Muscle of leg (tissue), 11 donors: Measurements from ENCODE around the gene AUTS2. TPM values are rescaled to one million over a fixed set of nuclear protein-coding genes. Genes with fewer than 3 reads are reported as not detected.

Experiments
- DNase-seq: peaks from one replicate; pipeline ENCODE4 v3.0.0; 2013
- H3K27ac ChIP-seq: one replicate; pipeline ENCODE4 v1.5.1; 2013; ENCODE audit warnings: mild to moderate bottlenecking, low read length, control low read depth
- H3K27me3 ChIP-seq: one replicate; pipeline ENCODE4 v1.6.1; 2013; ENCODE audit warnings: low read length; ENCODE audit not compliant: control insufficient read depth, insufficient read depth
- H3K36me3 ChIP-seq: one replicate; pipeline ENCODE4 v1.6.1; 2013; ENCODE audit warnings: low read length; ENCODE audit not compliant: control insufficient read depth, insufficient read depth
- H3K4me1 ChIP-seq: one replicate; pipeline ENCODE4 v1.6.1; 2013; ENCODE audit warnings: low read length; ENCODE audit not compliant: control insufficient read depth, insufficient read depth
- H3K4me3 ChIP-seq: one replicate; pipeline ENCODE4 v1.5.1; 2013; ENCODE audit warnings: low read length, control low read depth
- H3K9me3 ChIP-seq: replicated peaks from 2 replicates; pipeline ENCODE4 v1.6.1; 2013; ENCODE audit warnings: low read depth, low read length; ENCODE audit not compliant: control insufficient read depth
- WGBS: methylation state at CpG from one replicate; pipeline ENCODE4 v1.1.5; 2013; ENCODE audit warnings: missing lambda C conversion rate; ENCODE audit not compliant: insufficient coverage; 5-methylcytosine and 5-hydroxymethylcytosine counted together
- polyA plus RNA-seq, 8 donors: library from polyadenylated mRNA; unstranded; fragments of 120-200 nt; gene quantifications; one replicate each; pipeline versions ENCODE4 v1.2.1 to v1.2.3, GENCODE V29; 2013; ENCODE audit warnings: inconsistent platforms in 1 of 8, low replicate concordance in 1 of 8; ENCODE audit not compliant: insufficient read length in 8 of 8, insufficient read depth in 1 of 8
- total RNA-seq: library from RNA; stranded (reverse); fragments of 120-200 nt; gene quantifications from one replicate; pipeline ENCODE4 v1.2.4, GENCODE V29; 2013

AUTS2 gene
- total and polyA plus RNA-seq, 9 donors, result 28.6 to 92.3 (median 58.8) TPM

DNA sequence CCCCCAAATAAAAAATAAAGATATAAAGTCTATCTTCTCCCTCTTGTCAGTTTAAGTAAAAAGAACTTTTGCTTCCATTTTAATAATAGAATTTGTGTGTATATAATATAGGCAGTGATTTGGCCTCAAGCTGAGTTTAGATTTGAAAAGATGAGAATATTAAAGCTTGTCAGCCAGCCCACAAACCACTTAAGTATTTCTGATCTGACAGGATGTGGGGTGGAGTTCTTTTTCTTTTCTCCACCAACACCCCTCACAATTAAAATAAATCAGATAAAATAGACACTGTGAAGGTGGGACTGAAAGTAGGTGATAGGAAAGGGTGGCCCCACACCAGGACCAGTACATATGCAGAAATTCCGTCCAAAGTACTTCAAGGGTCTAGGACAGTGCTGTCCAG, 714.1 kb downstream of the AUTS2 start:
- Histone ChIP-seq H3K9me3 (no peaks in the 10 kb centered on the region), H3K27ac (no peak overlapping the region), H3K36me3 (no peaks in the 10 kb centered on the region), H3K27me3 (no peaks in the 10 kb centered on the region), H3K4me1 (no peaks in the 10 kb centered on the region), H3K4me3 (no peak overlapping the region)
- no peak for DNase-seq
- WGBS, result 86% methylated on average over 1 of the region's 1 CpG

DNA sequence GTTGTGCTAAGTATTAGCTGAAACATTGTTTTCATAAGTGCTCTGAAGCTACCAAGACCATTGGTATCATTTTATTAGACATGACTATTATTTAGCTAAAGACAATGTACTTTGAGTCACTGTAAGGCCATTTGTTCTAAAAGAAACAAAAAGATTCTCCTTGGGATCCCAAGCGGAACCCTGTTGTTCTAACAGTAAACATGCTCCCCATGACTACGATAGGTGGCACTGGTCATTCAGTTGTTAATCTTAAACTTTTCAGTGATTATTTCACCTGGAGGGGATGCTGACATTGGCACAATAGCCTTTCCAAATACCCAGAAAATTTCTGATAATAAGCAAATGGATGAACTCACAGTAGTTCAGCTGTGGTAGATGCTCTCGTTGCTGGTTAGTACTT, 715.0 kb downstream of the AUTS2 start:
- Histone ChIP-seq H3K27me3 (no peaks in the 10 kb centered on the region), H3K36me3 (no peaks in the 10 kb centered on the region), H3K27ac (no peak overlapping the region), H3K4me3 (no peak overlapping the region), H3K4me1 (no peaks in the 10 kb centered on the region), H3K9me3 (no peaks in the 10 kb centered on the region)
- DNase-seq, result no peak
- WGBS, result no CpG with 5 or more reads among the region's 3 CpGs

GRCh38 chr7:70313687-70314086, 715.4 kb downstream of the AUTS2 start:
- WGBS, result 80% methylated on average over 1 of the region's 10 CpGs
- H3K27ac ChIP-seq, result no peak overlapping the region
- no peak overlapping the region for H3K4me3 ChIP-seq
- H3K36me3 ChIP-seq, result no peaks in the 10 kb centered on the region
- H3K4me1 ChIP-seq, result no peaks in the 10 kb centered on the region
- no peaks in the 10 kb centered on the region for H3K9me3 ChIP-seq
- no peaks in the 10 kb centered on the region for H3K27me3 ChIP-seq
- no peak for DNase-seq

- Histone ChIP-seq H3K4me1 (no peaks in the 10 kb centered on the region), H3K36me3 (no peaks in the 10 kb centered on the region), H3K4me3 (no peak overlapping the region), H3K27me3 (no peaks in the 10 kb centered on the region), H3K27ac (no peak overlapping the region), H3K9me3 (no peaks in the 10 kb centered on the region)
- WGBS, result no CpG with 5 or more reads among the region's 2 CpGs
- no peak for DNase-seq
Measured at GRCh38 chr7:70314221-70314620, 715.9 kb downstream of the AUTS2 start.

DNA sequence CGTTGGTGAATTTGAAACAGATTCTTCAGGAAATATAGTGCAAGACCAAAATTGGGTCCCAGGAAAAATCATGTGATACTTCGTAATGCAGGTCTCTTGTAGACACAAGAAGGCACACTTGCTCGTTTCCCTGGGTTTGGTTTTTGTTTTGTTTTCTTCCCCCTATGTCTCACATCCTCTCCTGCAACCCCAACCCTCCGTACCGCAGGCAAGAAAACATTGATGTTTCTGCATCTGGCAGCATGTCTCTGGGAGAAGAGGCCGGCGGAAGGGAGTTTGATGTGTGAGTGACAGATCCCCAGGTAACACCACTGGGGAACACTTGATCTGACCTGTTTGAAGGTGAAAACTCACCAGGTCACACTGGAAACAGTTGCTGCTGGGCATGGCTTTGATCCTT, 718.5 kb downstream of the AUTS2 start:
- no peaks in the 10 kb centered on the region for H3K27me3 ChIP-seq
- no peak overlapping the region for H3K4me3 ChIP-seq
- peaks cover 2% of the 10 kb centered on the region for H3K4me1 ChIP-seq
- WGBS, result 100% methylated on average over 1 of the region's 7 CpGs
- H3K9me3 ChIP-seq, result no peaks in the 10 kb centered on the region
- no peaks in the 10 kb centered on the region for H3K36me3 ChIP-seq
- no peak overlapping the region for H3K27ac ChIP-seq
- DNase-seq, result no peak

GRCh38 chr7:70317356-70317755, 719.1 kb downstream of the AUTS2 start:
- no CpG with 5 or more reads among the region's 2 CpGs for WGBS
- Histone ChIP-seq H3K36me3 (no peaks in the 10 kb centered on the region), H3K4me1 (peaks cover 2% of the 10 kb centered on the region), H3K4me3 (no peak overlapping the region), H3K27ac (no peak overlapping the region), H3K27me3 (no peaks in the 10 kb centered on the region), H3K9me3 (no peaks in the 10 kb centered on the region)
- no peak for DNase-seq

DNA sequence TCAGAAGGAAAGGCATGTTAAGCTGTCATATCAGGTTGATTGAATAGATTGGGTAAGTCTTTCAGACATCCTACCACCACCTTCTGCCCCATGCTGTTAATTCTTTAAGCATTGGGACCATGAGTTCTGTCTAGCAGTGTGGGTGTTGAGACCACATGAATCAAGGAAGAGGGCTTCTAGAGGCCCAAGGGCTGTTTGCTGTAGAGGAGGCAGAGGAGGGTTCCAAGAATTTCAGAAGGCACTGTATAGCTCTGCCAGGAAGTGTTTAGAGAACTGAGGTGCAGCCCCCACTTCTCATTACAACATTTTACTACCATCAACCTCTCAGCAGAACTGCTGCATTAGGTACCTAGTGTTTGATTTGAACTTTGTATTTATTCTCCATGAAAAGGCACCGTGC, 720.2 kb downstream of the AUTS2 start:
- no peak overlapping the region for H3K27ac ChIP-seq
- H3K4me3 ChIP-seq, result no peak overlapping the region
- H3K36me3 ChIP-seq, result no peaks in the 10 kb centered on the region
- no CpG with 5 or more reads among the region's 1 CpG for WGBS
- H3K4me1 ChIP-seq, result peaks cover 6% of the 10 kb centered on the region
- no peak for DNase-seq
- H3K9me3 ChIP-seq, result no peaks in the 10 kb centered on the region
- H3K27me3 ChIP-seq, result no peaks in the 10 kb centered on the region

DNA sequence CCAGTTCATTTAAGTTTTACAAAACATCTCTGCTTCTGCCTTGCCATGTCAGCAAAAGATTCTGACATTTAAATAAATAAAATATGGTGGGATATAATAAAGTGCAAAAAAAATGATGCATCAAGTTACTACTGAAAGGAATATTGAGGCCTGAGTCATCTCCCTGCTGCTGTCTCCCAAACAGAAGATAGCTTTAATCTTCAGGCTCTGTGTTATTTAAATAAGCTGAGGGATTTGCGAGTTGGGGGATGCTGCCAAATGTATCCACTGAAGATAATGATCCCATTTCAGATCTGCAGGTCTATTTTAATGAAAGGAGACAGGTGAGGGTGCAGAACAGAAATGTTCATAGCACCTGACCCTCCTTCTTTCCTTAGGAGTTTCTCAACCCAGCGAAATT, 720.8 kb downstream of the AUTS2 start:
- H3K4me3 ChIP-seq, result no peak overlapping the region
- no CpG with 5 or more reads among the region's 2 CpGs for WGBS
- DNase-seq, result no peak
- H3K9me3 ChIP-seq, result no peaks in the 10 kb centered on the region
- peaks cover 6% of the 10 kb centered on the region for H3K4me1 ChIP-seq
- H3K36me3 ChIP-seq, result no peaks in the 10 kb centered on the region
- no peak overlapping the region for H3K27ac ChIP-seq
- no peaks in the 10 kb centered on the region for H3K27me3 ChIP-seq

DNA sequence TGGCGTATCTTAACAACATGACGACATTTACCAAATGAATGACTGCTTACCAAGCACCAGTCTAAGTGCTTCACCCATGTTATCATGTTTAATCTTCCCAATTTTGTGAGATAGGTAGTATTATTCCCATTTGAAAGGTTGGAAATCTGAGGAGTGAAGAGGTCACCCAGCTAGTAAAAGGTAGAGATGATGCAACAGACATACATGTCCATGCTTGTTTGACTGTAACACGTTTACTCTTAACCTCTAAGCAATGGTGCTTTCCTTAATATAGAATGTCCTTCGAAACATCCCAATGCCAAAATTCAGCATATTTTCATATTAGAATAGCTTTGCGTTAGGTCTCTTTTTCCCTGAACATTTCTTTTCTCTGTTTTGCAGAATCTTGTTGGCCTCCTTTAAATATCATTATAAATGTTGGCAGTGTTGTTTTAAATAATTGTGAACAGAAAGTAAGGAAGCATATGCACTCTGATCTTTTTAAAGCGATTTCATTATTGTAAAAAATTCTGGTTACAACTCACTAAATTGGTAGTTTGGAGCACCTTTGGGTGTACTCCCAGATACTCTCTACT, 722.8 kb downstream of the AUTS2 start:
- WGBS, result no CpG with 5 or more reads among the region's 6 CpGs
- peak; percentile 58 for DNase-seq
- no peaks in the 10 kb centered on the region for H3K9me3 ChIP-seq
- H3K27me3 ChIP-seq, result no peaks in the 10 kb centered on the region
- H3K27ac ChIP-seq, result no peak overlapping the region
- H3K4me1 ChIP-seq, result peaks cover 6% of the 10 kb centered on the region
- no peaks in the 10 kb centered on the region for H3K36me3 ChIP-seq
- no peak overlapping the region for H3K4me3 ChIP-seq

DNA sequence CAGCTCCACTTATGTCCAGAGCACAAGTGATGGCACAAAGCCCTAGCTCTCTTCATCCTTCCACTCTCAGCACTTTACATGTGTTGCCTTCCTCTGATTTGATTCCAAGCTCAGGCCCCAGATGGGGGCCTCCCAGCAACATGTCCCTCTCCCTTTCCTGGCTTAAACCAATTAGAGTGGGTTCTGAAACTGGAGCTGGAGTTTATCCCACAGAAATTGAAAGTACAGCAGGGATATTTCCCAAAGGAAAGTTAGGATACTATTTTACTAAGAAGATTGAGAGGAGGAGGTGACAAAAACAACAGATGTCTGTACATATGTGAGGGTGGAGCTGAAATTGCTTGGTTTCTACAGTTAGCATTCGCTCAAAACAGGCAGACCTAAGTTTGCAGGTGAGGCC, 724.6 kb downstream of the AUTS2 start:
- Histone ChIP-seq H3K36me3 (no peaks in the 10 kb centered on the region), H3K4me3 (no peak overlapping the region), H3K9me3 (no peaks in the 10 kb centered on the region), H3K4me1 (peaks cover 6% of the 10 kb centered on the region), H3K27me3 (no peaks in the 10 kb centered on the region), H3K27ac (no peak overlapping the region)
- DNase-seq, result peak; percentile 76
- 67% methylated on average over 1 of the region's 1 CpG for WGBS

GRCh38 chr7:70325509-70326101, 727.3 kb downstream of the AUTS2 start:
- DNase-seq, result peak; percentile 60
- H3K9me3 ChIP-seq, result peaks cover 2% of the 10 kb centered on the region
- H3K4me1 ChIP-seq, result peaks cover 5% of the 10 kb centered on the region
- H3K4me3 ChIP-seq, result no peak overlapping the region
- H3K27me3 ChIP-seq, result no peaks in the 10 kb centered on the region
- no peaks in the 10 kb centered on the region for H3K36me3 ChIP-seq
- H3K27ac ChIP-seq, result no peak overlapping the region
- WGBS, result no CpG with 5 or more reads among the region's 2 CpGs
